A549 (cell line): Measurements from ENCODE around the gene RASA1. TPM values are rescaled to one million over a fixed set of nuclear protein-coding genes. Genes with fewer than 3 reads are reported as not detected.

Experiments used
- ATAC-seq, 2 experiments: fragments of 200-7000 bp in 1 of 2; fragments of >200 bp in 1 of 2; cut with Nextera tagmentation in 1 of 2; cut with Tn5 transposase in 1 of 2; 3 replicates each; pipeline versions ENCODE4 v1.8.0 to v1.9.1; 2018 to 2020; ENCODE audit warnings: mild to moderate bottlenecking in 1 of 2, moderate library complexity in 1 of 2
- CTCF ChIA-PET: fragments of 300-600 bp; sonication (Branson Sonifier 250); formaldehyde crosslinking; extraction: SDS; loops from one replicate; lab custom pipeline; 2021; ENCODE audit warnings: antibody characterized with exemption, inconsistent platforms; lab: Yijun Ruan, JAX
- POLR2A ChIA-PET: fragments of 350-600 bp; formaldehyde crosslinking; extraction: SDS; loops from one replicate; lab custom pipeline; 2021; ENCODE audit warnings: antibody characterized with exemption, inconsistent platforms; lab: Yijun Ruan, JAX
- DNase-seq, 2 experiments: peaks; one replicate each; pipeline versions ENCODE4 v3.0.0 to v3.0.0-alpha.2; 2011 to 2016; ENCODE audit warnings: low read depth in 1 of 2, low spot score in 1 of 2
- FAIRE-seq: peaks from 2 replicates; lab custom pipeline; 2011; peaks lifted over from hg19 to GRCh38; lab: Jason Lieb, UNC
- H3K27ac ChIP-seq, 2 experiments: fragments of >200 bp; sonication (Bioruptor Twin); formaldehyde crosslinking; 3 replicates each; pipeline ENCODE4 v1.5.1; 2016 to 2017
- H3K4me1 ChIP-seq: fragments of >200 bp; sonication (Bioruptor Twin); formaldehyde crosslinking; 3 replicates; pipeline ENCODE4 v1.6.1; 2016
- H3K4me2 ChIP-seq: fragments of >200 bp; sonication (Bioruptor Twin); formaldehyde crosslinking; 3 replicates; pipeline ENCODE4 v1.6.1; 2016
- H3K4me3 ChIP-seq: fragments of >200 bp; sonication (Bioruptor Twin); formaldehyde crosslinking; 3 replicates; pipeline ENCODE4 v1.5.1; 2016
- H3K9me3 ChIP-seq: fragments of >200 bp; sonication (Bioruptor Twin); formaldehyde crosslinking; 3 replicates; pipeline ENCODE4 v1.6.1; 2016
- CHD4 ChIP-seq: fragments of 200-600 bp; sonication (generic); IDR thresholded peaks from 2 replicates; pipeline ENCODE4 v1.6.1; 2016; ENCODE audit warnings: antibody characterized with exemption, mild to moderate bottlenecking, borderline replicate concordance
- EHF ChIP-seq: fragments of 250-450 bp; sonication (Bioruptor Pico); IDR thresholded peaks from 2 replicates; pipeline ENCODE4 v1.5.0; 2020; ENCODE audit warnings: mild to moderate bottlenecking
- EHMT2 ChIP-seq: fragments of 200-600 bp; sonication (generic); IDR thresholded peaks from 2 replicates; pipeline ENCODE4 v1.6.1; 2016; ENCODE audit warnings: antibody characterized with exemption, low read depth, mild to moderate bottlenecking, moderate library complexity
- EP300 ChIP-seq, 2 experiments: fragments of >200 bp; sonication (Bioruptor Twin); formaldehyde crosslinking; IDR thresholded peaks; 2 replicates in 1 of 2; 3 replicates in 1 of 2; pipeline ENCODE4 v1.6.1; 2016 to 2017
- ESRRA ChIP-seq: fragments of 150-350 bp; IDR thresholded peaks from 2 replicates; pipeline ENCODE4 v1.6.1; 2014; ENCODE audit warnings: mild to moderate bottlenecking, low read length, borderline replicate concordance
- FOSL2 ChIP-seq, 2 experiments: fragments of 450-650 bp in 1 of 2; fragments of >200 bp in 1 of 2; sonication (Bioruptor Twin) in 1 of 2; formaldehyde crosslinking; IDR thresholded peaks; 2 replicates each; pipeline versions ENCODE4 v1.5.0 to v1.6.1; 2016 to 2020; ENCODE audit warnings: mild to moderate bottlenecking in 1 of 2, moderate library complexity in 1 of 2
- FOXS1 ChIP-seq: fragments of 250-450 bp; sonication (Bioruptor Pico); IDR thresholded peaks from 2 replicates; pipeline ENCODE4 v1.5.0; 2020; ENCODE audit warnings: mild to moderate bottlenecking, moderate library complexity
- HOXB5 ChIP-seq: fragments of 250-450 bp; sonication (Bioruptor Pico); IDR thresholded peaks from 2 replicates; pipeline ENCODE4 v1.5.0; 2020; ENCODE audit warnings: mild to moderate bottlenecking, moderate library complexity
- NFE2L2 ChIP-seq: fragments of 150-350 bp; conservative IDR thresholded peaks from 2 replicates; pipeline ENCODE4 v1.6.1; 2014; ENCODE audit warnings: low read length
- NPAS2 ChIP-seq: fragments of 250-450 bp; sonication (Bioruptor Pico); IDR thresholded peaks from 2 replicates; pipeline ENCODE4 v1.8.0; 2022; ENCODE audit warnings: mild to moderate bottlenecking, moderate library complexity, borderline replicate concordance
- NR3C1 ChIP-seq: fragments of >200 bp; sonication (Bioruptor Twin); formaldehyde crosslinking; IDR thresholded peaks from 3 replicates; pipeline ENCODE4 v1.6.1; 2017
- RCOR1 ChIP-seq: fragments of 150-350 bp; IDR thresholded peaks from 2 replicates; pipeline ENCODE4 v1.6.1; 2014; ENCODE audit warnings: antibody characterized with exemption, low read length, low read depth
- RFX5 ChIP-seq: fragments of 450-650 bp; IDR thresholded peaks from 2 replicates; pipeline ENCODE4 v1.7.1; 2014; ENCODE audit warnings: antibody characterized with exemption, mild to moderate bottlenecking, moderate library complexity
- SREBF2 ChIP-seq: fragments of 450-650 bp; IDR thresholded peaks from 2 replicates; pipeline ENCODE4 v1.6.1; 2014; ENCODE audit warnings: mild to moderate bottlenecking, moderate library complexity
- TFCP2L1 ChIP-seq: fragments of 250-450 bp; sonication (Bioruptor Pico); IDR thresholded peaks from 2 replicates; pipeline ENCODE4 v1.5.0; 2021; ENCODE audit warnings: mild to moderate bottlenecking
- TP53 ChIP-seq: fragments of 250-450 bp; sonication (Bioruptor Pico); IDR thresholded peaks from 2 replicates; pipeline ENCODE4 v1.5.0; 2021; ENCODE audit warnings: mild to moderate bottlenecking, moderate library complexity
- ZC3H11A ChIP-seq: fragments of 450-650 bp; IDR thresholded peaks from 2 replicates; pipeline ENCODE4 v1.6.1; 2014; ENCODE audit warnings: antibody characterized with exemption, mild to moderate bottlenecking
- ZSCAN20 ChIP-seq: fragments of 250-450 bp; sonication (Bioruptor Pico); IDR thresholded peaks from 2 replicates; pipeline ENCODE4 v1.8.0; 2022; ENCODE audit warnings: mild to moderate bottlenecking, moderate library complexity
- WGBS: methylation state at CpG from one replicate; pipeline ENCODE4 v1.1.6; 2017; ENCODE audit errors: missing lambda C conversion rate; 5-methylcytosine and 5-hydroxymethylcytosine counted together
- polyA plus RNA-seq, 4 experiments: library from polyadenylated mRNA; depleted of rRNA in 3 of 4; stranded (reverse); fragments of >200 nt; fragmentation: RNase III in 1 of 4; extraction: RNeasy Plus Mini Kit Qiagen cat#74134 plus additional on column Dnase treatment in 1 of 4; gene quantifications; 2 replicates in 3 of 4; 3 replicates in 1 of 4; pipeline ENCODE4 v1.2.3, GENCODE V29; 2011 to 2017
- TF ChIP-seq, protein P1 (sequence below): IDR thresholded peaks from 2 replicates; pipeline ENCODE4 v1.6.1; 2012; ENCODE audit warnings: low read depth, borderline replicate concordance
- TF ChIP-seq, protein P2 (sequence below): fragments of >200 bp; sonication (Bioruptor Twin); formaldehyde crosslinking; IDR thresholded peaks from 3 replicates; pipeline ENCODE4 v1.6.1; 2016
- TF ChIP-seq, protein P3 (sequence below): fragments of 250-450 bp; sonication (Bioruptor Pico); IDR thresholded peaks from 2 replicates; pipeline ENCODE4 v1.5.0; 2021; ENCODE audit warnings: mild to moderate bottlenecking, moderate library complexity, borderline replicate concordance

The RASA1 gene
- polyA plus RNA-seq, 2 of the 4 experiments (the other 2 are of a cell fraction) = 18.3 to 41.5 TPM

DNA sequence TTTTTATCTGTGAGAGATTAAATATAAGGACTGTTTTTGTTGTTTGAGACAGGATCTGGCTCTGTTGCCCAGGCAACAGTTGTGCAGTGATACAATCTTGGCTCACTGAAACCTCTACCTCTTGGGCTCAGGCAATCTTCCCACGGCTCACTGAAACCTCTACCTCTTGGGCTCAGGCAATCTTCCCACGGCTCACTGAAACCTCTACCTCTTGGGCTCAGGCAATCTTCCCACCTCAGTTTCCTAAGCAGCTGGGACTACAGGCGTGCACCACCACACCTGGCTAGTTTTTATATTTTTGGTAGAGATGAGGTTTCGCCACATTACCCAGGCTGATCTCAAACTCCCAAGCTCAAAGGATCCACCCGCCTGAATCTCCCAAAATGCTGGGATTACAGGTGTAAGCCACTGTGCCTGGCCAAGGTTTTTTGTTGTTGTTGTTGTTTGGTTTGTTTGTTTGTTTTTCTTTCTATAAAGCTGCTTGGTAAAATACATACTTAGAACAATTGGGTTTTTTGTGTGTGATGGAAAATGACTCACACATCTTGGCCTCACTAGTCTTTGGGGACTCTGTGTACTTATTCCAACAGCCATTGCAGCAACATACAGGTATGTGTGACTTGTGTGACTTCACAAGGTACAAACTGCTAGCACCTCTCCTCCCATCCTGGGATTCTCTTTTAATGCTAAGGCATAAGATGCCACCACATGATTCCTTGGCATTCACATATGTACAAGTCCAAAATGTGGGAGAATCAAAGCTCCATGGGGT is 36.5 kb upstream of the RASA1 start:
- WGBS = 36% methylated on average over 5 of the region's 5 CpGs
- DNase-seq = no peak
- no peak for FAIRE-seq

DNA sequence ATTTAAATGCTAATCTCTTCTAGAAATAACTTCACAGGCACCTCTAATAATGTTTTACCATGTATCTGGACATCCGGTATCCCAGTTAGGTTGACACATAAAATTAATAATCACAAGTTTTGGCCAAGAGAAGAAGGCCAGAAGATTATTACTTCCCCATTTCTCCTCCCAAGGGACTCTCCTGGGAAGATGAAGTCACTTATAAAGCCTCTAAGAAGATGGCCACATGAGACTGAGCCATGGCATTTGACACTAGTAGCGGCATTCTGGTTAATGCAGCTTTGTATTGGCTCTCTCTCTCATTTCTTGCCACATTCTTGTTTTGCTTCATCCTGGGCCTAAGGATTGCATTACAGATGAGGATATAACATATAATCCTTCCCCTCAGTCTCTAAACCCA is 34.5 kb upstream of the RASA1 start:
- no peak for TF ChIP-seq TP53
- Histone ChIP-seq H3K4me2 (no peak overlapping the region), H3K4me1 (no peaks in the 10 kb centered on the region), H3K9me3 (no peaks in the 10 kb centered on the region), H3K27ac (no peak overlapping the region), H3K4me3 (no peak overlapping the region)
- DNase-seq = no peak
- ChIA-PET CTCF (no interaction called here), POLR2A (no interaction called here)
- ATAC-seq = no peak
- 78% methylated on average over 2 of the region's 2 CpGs for WGBS
- FAIRE-seq = no peak

More for the DNA sequence above, 36.5 kb upstream of the RASA1 start:
- H3K4me2 ChIP-seq = no peak overlapping the region
- H3K4me1 ChIP-seq = no peaks in the 10 kb centered on the region
- no peak overlapping the region for H3K27ac ChIP-seq
- TF ChIP-seq TFCP2L1 (CRISPR knock-in tag) (no peak), RFX5 (no peak), EHF (CRISPR knock-in tag) (no peak), CHD4 (no peak), RCOR1 (no peak), ZC3H11A (no peak), FOXS1 (CRISPR knock-in tag) (no peak), EP300 (IDR thresholded peaks at IDR 0.05) (no peak), ESRRA (no peak), NPAS2 (CRISPR knock-in tag) (no peak), SREBF2 (no peak), NFE2L2 (no peak), FOSL2 (IDR thresholded peaks at IDR 0.05) (no peak), FOSL2 (CRISPR knock-in tag; IDR thresholded peaks at IDR 0.05) (no peak), ZSCAN20 (CRISPR knock-in tag) (no peak), HOXB5 (CRISPR knock-in tag) (no peak), EHMT2 (no peak), NR3C1 (no peak)
- TF ChIP-seq, protein P1, sequence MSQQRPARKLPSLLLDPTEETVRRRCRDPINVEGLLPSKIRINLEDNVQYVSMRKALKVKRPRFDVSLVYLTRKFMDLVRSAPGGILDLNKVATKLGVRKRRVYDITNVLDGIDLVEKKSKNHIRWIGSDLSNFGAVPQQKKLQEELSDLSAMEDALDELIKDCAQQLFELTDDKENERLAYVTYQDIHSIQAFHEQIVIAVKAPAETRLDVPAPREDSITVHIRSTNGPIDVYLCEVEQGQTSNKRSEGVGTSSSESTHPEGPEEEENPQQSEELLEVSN = no peak
- TF ChIP-seq, protein P2, sequence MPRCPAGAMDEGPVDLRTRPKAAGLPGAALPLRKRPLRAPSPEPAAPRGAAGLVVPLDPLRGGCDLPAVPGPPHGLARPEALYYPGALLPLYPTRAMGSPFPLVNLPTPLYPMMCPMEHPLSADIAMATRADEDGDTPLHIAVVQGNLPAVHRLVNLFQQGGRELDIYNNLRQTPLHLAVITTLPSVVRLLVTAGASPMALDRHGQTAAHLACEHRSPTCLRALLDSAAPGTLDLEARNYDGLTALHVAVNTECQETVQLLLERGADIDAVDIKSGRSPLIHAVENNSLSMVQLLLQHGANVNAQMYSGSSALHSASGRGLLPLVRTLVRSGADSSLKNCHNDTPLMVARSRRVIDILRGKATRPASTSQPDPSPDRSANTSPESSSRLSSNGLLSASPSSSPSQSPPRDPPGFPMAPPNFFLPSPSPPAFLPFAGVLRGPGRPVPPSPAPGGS = no peak
- TF ChIP-seq, protein P3, sequence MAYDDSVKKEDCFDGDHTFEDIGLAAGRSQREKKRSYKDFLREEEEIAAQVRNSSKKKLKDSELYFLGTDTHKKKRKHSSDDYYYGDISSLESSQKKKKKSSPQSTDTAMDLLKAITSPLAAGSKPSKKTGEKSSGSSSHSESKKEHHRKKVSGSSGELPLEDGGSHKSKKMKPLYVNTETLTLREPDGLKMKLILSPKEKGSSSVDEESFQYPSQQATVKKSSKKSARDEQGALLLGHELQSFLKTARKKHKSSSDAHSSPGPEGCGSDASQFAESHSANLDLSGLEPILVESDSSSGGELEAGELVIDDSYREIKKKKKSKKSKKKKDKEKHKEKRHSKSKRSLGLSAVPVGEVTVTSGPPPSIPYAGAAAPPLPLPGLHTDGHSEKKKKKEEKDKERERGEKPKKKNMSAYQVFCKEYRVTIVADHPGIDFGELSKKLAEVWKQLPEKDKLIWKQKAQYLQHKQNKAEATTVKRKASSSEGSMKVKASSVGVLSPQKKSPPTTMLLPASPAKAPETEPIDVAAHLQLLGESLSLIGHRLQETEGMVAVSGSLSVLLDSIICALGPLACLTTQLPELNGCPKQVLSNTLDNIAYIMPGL = no peak
- H3K4me3 ChIP-seq = no peak overlapping the region
- no peaks in the 10 kb centered on the region for H3K9me3 ChIP-seq
- POLR2A ChIA-PET = no interaction called here
- no peak for ATAC-seq
- CTCF ChIA-PET = interaction anchor here (1.0 kb wide), 1 partner anchor 37 kb away, joined by 3 read pairs; no protein-coding TSS in a partner anchor
